HTR-8/SVneo (cell line): ENCODE measurements around the gene CANT1.
A peak's percentile ranks its signal among the peaks of the same experiment; 100 is the strongest.
"Not testable (repeated sequence)": the region's sequence is repeated elsewhere in the genome, so short reads cannot be mapped to it uniquely, and the experiment has no call there.

Experiments
- DNase-seq: peaks from one replicate; pipeline ENCODE4 v3.0.0; 2011; ENCODE audit warnings: low spot score, mixed read lengths; ENCODE audit not compliant: insufficient read length
- FAIRE-seq: peaks from 2 replicates; lab custom pipeline; 2011; peaks lifted over from hg19 to GRCh38; lab: Jason Lieb, UNC

The CANT1 gene

GRCh38 chr17:79028496-79029326 is 19.1 kb upstream of the CANT1 start:
- FAIRE-seq (no peak), DNase-seq (no peak)

DNA sequence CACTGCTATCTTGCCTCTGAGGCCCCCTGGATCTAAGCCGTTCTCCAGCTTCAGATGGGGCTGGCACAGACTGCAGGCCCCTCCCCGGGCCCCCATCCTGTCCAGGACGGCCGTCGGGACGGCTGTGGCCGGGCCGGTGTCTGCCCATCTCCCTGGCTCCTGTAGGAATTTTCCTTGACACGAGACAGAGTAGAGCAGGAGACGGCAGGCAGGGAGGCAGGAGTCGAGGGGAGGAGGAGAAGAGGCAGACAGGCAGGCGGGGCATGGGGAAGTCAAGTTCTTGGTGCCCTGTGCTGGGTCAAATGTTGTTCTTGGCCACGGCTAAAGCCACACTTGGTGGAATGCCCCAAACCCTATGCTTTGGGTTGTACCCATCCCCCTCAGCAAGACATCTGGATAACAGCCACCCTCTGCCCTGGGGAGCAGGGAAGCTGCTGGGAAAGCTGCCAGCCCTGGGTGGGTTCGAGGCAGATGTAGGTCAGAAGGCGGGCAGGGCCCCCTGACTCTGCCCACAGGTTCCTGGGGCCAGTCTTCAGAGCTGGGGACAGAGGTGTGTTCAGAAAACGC is 18.4 kb upstream of the CANT1 start:
- FAIRE-seq (no peak), DNase-seq (no peak)

GRCh38 chr17:79027274-79027924 is 17.8 kb upstream of the CANT1 start:
- DNase-seq (no peak), FAIRE-seq (no peak)

- peak; percentile 75 for DNase-seq
- FAIRE-seq = no peak
Observed at GRCh38 chr17:79026376-79027273, 17.1 kb upstream of the CANT1 start.

- FAIRE-seq = no peak
- no peak for DNase-seq
Observed at GRCh38 chr17:79024901-79025737, 15.6 kb upstream of the CANT1 start.

- FAIRE-seq (no peak), DNase-seq (no peak)
Observed at GRCh38 chr17:79023886-79024771, 14.6 kb upstream of the CANT1 start, which contains the start of gene C1QTNF1. TSS of gene C1QTNF1 (plus strand) at chr17:79024169. CDS start at chr17:79043969, 19,800 bp downstream.

GRCh38 chr17:79023180-79023705 is 13.7 kb upstream of the CANT1 start:
- no peak for DNase-seq
- FAIRE-seq = no peak

- no peak for DNase-seq
- no peak for FAIRE-seq
Observed at GRCh38 chr17:79022507-79022991, 13.0 kb upstream of the CANT1 start.

DNA sequence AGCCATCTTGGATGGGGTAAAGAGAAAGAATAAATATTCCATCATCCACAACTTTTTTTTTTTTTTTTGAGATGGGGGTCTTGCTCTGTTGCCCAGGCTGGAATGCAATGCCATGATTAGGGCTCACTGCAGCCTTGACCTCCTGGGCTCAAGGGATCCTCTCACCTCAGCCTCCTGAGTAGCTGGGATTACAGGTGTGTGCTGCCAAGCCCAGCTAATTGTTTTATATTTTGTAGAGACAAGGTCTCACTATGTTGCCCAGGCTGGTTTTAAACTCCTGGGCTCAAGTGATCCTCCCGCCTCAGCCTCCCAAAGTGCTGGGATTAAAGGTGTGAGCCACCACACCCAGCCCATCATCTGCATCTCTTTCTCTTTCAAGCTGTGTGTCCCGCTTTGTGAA is 12.4 kb upstream of the CANT1 start:
- FAIRE-seq, DNase-seq: not testable (repeated sequence)

DNA sequence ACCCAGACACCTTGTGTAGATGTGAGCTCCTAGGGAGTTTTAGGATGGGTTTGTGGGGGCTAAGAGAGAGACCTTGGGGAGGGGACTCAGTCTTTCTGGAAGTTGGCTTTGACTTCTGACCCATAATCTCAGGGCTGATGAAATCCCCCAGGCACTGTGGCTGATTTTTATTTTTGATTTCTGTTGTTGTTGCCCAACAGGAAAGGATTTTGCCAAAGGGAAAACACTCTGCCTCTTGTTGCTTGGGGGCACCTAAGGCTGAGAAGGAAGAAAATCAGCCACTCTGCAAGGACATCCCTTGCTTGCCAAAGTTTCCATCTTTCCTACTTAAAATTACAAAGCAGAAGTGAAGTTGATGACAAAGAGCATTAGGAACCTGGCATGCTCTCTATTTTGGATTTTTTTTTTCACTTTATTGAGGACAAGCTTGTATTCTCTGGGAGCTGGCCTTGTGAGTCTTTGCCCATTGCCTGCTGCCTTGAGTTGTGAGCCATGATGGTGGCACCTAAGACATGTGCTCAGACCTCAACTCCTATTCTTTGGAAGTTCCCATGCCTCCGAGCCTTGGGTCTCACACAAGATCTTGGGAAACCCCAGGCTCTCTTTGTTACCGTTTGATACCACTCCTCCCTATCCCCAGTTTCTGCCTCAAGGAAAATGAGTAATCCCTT is 11.2 kb upstream of the CANT1 start:
- FAIRE-seq = no peak
- no peak for DNase-seq

DNA sequence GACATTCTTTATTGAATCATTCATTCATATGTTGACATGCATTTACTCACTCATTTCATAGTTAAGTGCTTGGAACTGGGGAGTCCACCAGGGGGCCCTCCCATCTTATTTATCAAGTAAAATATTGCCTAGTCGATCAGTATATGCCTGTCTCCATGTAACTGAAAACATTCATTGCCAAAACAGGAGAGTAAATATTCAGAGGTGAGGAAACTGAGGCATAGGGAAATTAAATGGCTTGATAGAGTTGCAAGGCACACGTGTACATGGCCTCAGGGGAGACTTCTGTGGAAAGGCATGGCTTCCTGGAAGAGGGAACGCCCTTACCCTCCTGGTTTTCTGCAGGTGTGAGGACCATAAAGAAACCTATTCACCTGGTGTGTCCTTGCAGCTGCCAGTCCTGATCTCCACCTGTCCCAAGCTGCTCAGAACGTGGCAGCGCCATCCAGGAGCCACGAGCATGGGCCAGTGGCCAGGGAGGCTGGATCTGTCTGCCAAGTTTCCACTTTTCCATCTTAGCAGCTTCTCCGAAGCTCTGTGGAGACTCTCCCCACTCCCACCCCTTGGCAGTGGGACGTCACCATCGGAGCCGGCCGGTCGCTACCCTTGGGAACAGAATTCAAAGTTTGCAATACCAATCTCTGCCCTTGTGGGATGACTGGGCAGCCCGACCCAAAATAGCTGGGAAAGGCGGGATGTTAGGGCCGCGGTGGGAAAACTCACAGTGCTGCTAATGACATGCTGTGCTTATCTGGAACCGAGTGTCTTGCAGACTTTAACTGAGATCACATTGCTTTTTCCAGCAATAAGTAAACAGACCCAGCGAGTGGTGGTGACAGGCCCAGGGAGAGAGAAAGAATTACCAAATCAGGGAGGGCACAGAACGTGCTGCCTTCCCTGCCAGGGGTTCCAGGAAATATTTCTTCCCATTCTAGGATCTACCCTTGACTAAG is 10.3 kb upstream of the CANT1 start:
- FAIRE-seq (no peak), DNase-seq (peak; percentile 64)

- FAIRE-seq (no peak), DNase-seq (no peak)
Observed at GRCh38 chr17:79019261-79019631, 9.7 kb upstream of the CANT1 start.

DNA sequence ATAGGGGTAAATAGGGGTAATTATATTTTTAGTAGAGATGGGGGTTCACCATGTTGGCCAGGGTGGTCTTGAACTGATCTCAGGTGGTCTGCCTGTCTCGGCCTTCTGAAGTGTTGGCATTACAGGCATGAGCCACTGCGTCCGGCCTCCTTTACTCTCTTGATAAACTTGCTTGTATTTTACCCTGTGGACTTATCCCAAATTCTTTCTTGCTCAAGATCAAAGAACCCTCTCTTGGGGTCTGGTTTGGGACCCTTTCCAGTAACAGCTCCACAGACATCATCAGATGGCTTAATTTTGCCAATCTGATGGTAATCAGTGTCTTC is 8.8 kb upstream of the CANT1 start:
- FAIRE-seq (no peak), DNase-seq (no peak)

GRCh38 chr17:79017546-79018369 is 8.2 kb upstream of the CANT1 start:
- FAIRE-seq (no peak), DNase-seq (no peak)

DNA sequence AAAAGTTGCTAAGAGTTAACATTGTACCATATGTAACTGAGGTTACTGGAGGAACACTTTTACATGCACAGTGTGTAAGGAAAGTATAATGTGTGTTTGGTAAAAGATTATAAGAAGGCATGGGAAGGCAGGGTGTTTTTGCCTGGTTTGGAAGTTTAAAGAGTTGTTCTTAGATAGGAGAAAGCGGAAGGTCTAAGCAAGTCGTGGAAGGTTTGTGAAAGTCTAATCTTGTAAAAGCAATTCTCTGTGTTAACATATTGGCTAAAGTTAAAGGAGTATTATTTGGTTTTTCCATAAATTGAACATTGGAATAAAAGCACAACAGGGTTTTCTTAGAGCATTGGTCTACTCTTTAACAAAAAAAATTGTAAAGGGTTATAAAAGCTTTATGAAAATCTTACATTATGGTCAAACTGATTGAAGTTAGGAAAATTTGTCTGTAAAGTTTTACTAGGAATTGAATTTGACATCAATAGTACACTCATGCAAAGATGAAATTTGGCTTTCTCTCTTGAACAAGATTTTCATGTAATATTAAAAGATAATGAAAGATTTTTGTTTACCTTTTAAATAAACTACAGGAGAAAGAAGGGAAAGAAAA is 4.7 kb upstream of the CANT1 start:
- DNase-seq (no peak), FAIRE-seq (no peak)
